Measurements from ENCODE around the gene KLK11. TPM values are rescaled to one million over a fixed set of nuclear protein-coding genes. Genes with fewer than 3 reads are reported as not detected.
A peak's percentile ranks its signal among the peaks of the same experiment; 100 is the strongest.

KLK11 gene
- total RNA-seq, 1 donor: not detected

GRCh38 chr19:51000426-51000825 is 26.0 kb downstream of the KLK11 start:
- no peak for TF ChIP-seq CTCF (IDR thresholded peaks at IDR 0.05; ENCODE audit: extremely low read depth, low read depth, low read length)
- H4K20me1 ChIP-seq (ENCODE audit: insufficient read depth, low read length): no peaks in the 10 kb centered on the region
- no peaks in the 10 kb centered on the region for H3K36me3 ChIP-seq (ENCODE audit: insufficient read depth, low read length)
- H3K4me3 ChIP-seq (ENCODE audit: insufficient read depth, low read length): no peak overlapping the region
- H3K27me3 ChIP-seq (ENCODE audit: insufficient read depth, low read length): no peaks in the 10 kb centered on the region
- H2AFZ ChIP-seq (ENCODE audit: low read length): no peak overlapping the region
- no peak overlapping the region for H3K4me2 ChIP-seq (ENCODE audit: insufficient read depth, low read length)
- H3K79me2 ChIP-seq (ENCODE audit: insufficient read depth, low read length): no peaks in the 10 kb centered on the region
- H3K4me1 ChIP-seq (ENCODE audit: insufficient read depth, low read length): no peaks in the 10 kb centered on the region
- H3K27ac ChIP-seq (ENCODE audit: low read depth, low read length): no peak overlapping the region
- DNase-seq (ENCODE audit: insufficient read length, low spot score, missing footprints): no peak
- no peaks in the 10 kb centered on the region for H3K9me3 ChIP-seq (ENCODE audit: low read depth, low read length)

- Histone ChIP-seq H2AFZ (ENCODE audit: low read length) (no peak overlapping the region), H3K27ac (ENCODE audit: low read depth, low read length) (no peak overlapping the region), H3K27me3 (ENCODE audit: insufficient read depth, low read length) (no peaks in the 10 kb centered on the region), H3K4me1 (ENCODE audit: insufficient read depth, low read length) (no peaks in the 10 kb centered on the region), H4K20me1 (ENCODE audit: insufficient read depth, low read length) (no peaks in the 10 kb centered on the region), H3K9me3 (ENCODE audit: low read depth, low read length) (no peaks in the 10 kb centered on the region), H3K79me2 (ENCODE audit: insufficient read depth, low read length) (no peaks in the 10 kb centered on the region), H3K4me3 (ENCODE audit: insufficient read depth, low read length) (no peak overlapping the region), H3K4me2 (ENCODE audit: insufficient read depth, low read length) (no peak overlapping the region), H3K36me3 (ENCODE audit: insufficient read depth, low read length) (no peaks in the 10 kb centered on the region)
- TF ChIP-seq CTCF (IDR thresholded peaks at IDR 0.05; ENCODE audit: extremely low read depth, low read depth, low read length): no peak
- no peak for DNase-seq (ENCODE audit: insufficient read length, low spot score, missing footprints)
Observed at GRCh38 chr19:50998686-50999085, 27.7 kb downstream of the KLK11 start.

GRCh38 chr19:50998061-50998460 is 28.4 kb downstream of the KLK11 start:
- no peak for TF ChIP-seq CTCF (IDR thresholded peaks at IDR 0.05; ENCODE audit: extremely low read depth, low read depth, low read length)
- H3K27me3 ChIP-seq (ENCODE audit: insufficient read depth, low read length): no peaks in the 10 kb centered on the region

GRCh38 chr19:50994129-50994528 is 32.3 kb downstream of the KLK11 start:
- Histone ChIP-seq H3K27ac (ENCODE audit: low read depth, low read length) (no peak overlapping the region), H4K20me1 (ENCODE audit: insufficient read depth, low read length) (no peaks in the 10 kb centered on the region), H3K4me2 (ENCODE audit: insufficient read depth, low read length) (no peak overlapping the region), H3K27me3 (ENCODE audit: insufficient read depth, low read length) (no peaks in the 10 kb centered on the region), H3K36me3 (ENCODE audit: insufficient read depth, low read length) (no peaks in the 10 kb centered on the region), H3K79me2 (ENCODE audit: insufficient read depth, low read length) (no peaks in the 10 kb centered on the region), H3K4me1 (ENCODE audit: insufficient read depth, low read length) (no peaks in the 10 kb centered on the region), H2AFZ (ENCODE audit: low read length) (no peak overlapping the region), H3K9me3 (ENCODE audit: low read depth, low read length) (no peaks in the 10 kb centered on the region), H3K4me3 (ENCODE audit: insufficient read depth, low read length) (no peak overlapping the region)
- no peak for TF ChIP-seq CTCF (IDR thresholded peaks at IDR 0.05; ENCODE audit: extremely low read depth, low read depth, low read length)
- DNase-seq (ENCODE audit: insufficient read length, low spot score, missing footprints): no peak

More at GRCh38 chr19:50998061-50998460, 28.4 kb downstream of the KLK11 start:
- Histone ChIP-seq H3K4me1 (ENCODE audit: insufficient read depth, low read length) (no peaks in the 10 kb centered on the region), H3K9me3 (ENCODE audit: low read depth, low read length) (no peaks in the 10 kb centered on the region), H3K27ac (ENCODE audit: low read depth, low read length) (no peak overlapping the region), H3K4me3 (ENCODE audit: insufficient read depth, low read length) (no peak overlapping the region), H3K4me2 (ENCODE audit: insufficient read depth, low read length) (no peak overlapping the region), H3K36me3 (ENCODE audit: insufficient read depth, low read length) (no peaks in the 10 kb centered on the region), H2AFZ (ENCODE audit: low read length) (no peak overlapping the region), H3K79me2 (ENCODE audit: insufficient read depth, low read length) (no peaks in the 10 kb centered on the region), H4K20me1 (ENCODE audit: insufficient read depth, low read length) (no peaks in the 10 kb centered on the region)
- DNase-seq (ENCODE audit: insufficient read length, low spot score, missing footprints): peak; percentile 58
